Measurements from ENCODE around the gene TAGLN2.

Gene TAGLN2

GRCh38 chr1:159868766-159869165 is 56.5 kb downstream of the TAGLN2 start:
- no peak for DNase-seq
